GM23338 (cell line): ENCODE measurements around the gene CANX. TPM values are rescaled to one million over a fixed set of nuclear protein-coding genes. Genes with fewer than 3 reads are reported as not detected.

Experiments
- ATAC-seq: fragments of 200-7000 bp; cut with Tn5 transposase; 3 replicates; pipeline ENCODE4 v1.9.1; 2020
- DNase-seq: peaks from one replicate; pipeline ENCODE4 v3.0.0-alpha.2; 2015; ENCODE audit warnings: low spot score
- H2AFZ ChIP-seq: fragments of 200-600 bp; sonication (generic); 2 replicates; pipeline ENCODE4 v1.8.0; 2016; ENCODE audit warnings: antibody characterized with exemption, mild to moderate bottlenecking, moderate library complexity
- H3F3A ChIP-seq: fragments of 200-600 bp; sonication (generic); replicated peaks from 2 replicates; pipeline ENCODE4 v1.8.0; 2017; ENCODE audit warnings: antibody characterized with exemption, mixed run types, low read depth
- H3K27ac ChIP-seq: fragments of 200-600 bp; sonication (generic); 2 replicates; pipeline ENCODE4 v1.6.1; 2016; ENCODE audit warnings: low read depth
- H3K27me3 ChIP-seq: fragments of 200-600 bp; sonication (generic); 2 replicates; pipeline ENCODE4 v1.8.0; 2016; ENCODE audit warnings: mild to moderate bottlenecking, mixed run types, moderate library complexity; ENCODE audit not compliant: insufficient read depth
- H3K36me3 ChIP-seq: fragments of 200-600 bp; sonication (generic); 2 replicates; pipeline ENCODE4 v1.8.0; 2016; ENCODE audit warnings: mild to moderate bottlenecking; ENCODE audit not compliant: insufficient read depth
- H3K4me1 ChIP-seq: fragments of 200-600 bp; sonication (generic); 2 replicates; pipeline ENCODE4 v1.8.0; 2016; ENCODE audit warnings: mild to moderate bottlenecking, moderate library complexity; ENCODE audit not compliant: insufficient read depth
- H3K4me2 ChIP-seq: fragments of 200-600 bp; sonication (generic); 2 replicates; pipeline ENCODE4 v1.7.1; 2017; ENCODE audit warnings: mixed run types
- H3K4me3 ChIP-seq: fragments of 200-600 bp; sonication (generic); 2 replicates; pipeline ENCODE4 v1.6.1; 2016; ENCODE audit warnings: mixed run types
- H3K79me2 ChIP-seq: fragments of 200-600 bp; sonication (generic); replicated peaks from 2 replicates; pipeline ENCODE4 v1.8.0; 2017; ENCODE audit warnings: mild to moderate bottlenecking; ENCODE audit not compliant: insufficient read depth
- H3K9me2 ChIP-seq: fragments of 200-600 bp; sonication (generic); 2 replicates; pipeline ENCODE4 v1.8.0; 2017; ENCODE audit not compliant: insufficient read depth
- H4K20me1 ChIP-seq: fragments of 200-600 bp; sonication (generic); replicated peaks from 2 replicates; pipeline ENCODE4 v1.8.0; 2017; ENCODE audit warnings: mild to moderate bottlenecking; ENCODE audit not compliant: insufficient read depth
- H3K27ac Mint-ChIP-seq: 2 replicates; pipeline ENCODE4 v1.8.0; 2020; ENCODE audit warnings: inconsistent platforms, mild to moderate bottlenecking, moderate library complexity, mixed read lengths
- H3K27me3 Mint-ChIP-seq: 3 replicates; pipeline ENCODE4 v1.8.0; 2022; ENCODE audit warnings: low read depth, mild to moderate bottlenecking, moderate library complexity, mixed read lengths, inconsistent platforms; ENCODE audit not compliant: insufficient read depth, poor library complexity
- H3K36me3 Mint-ChIP-seq: 3 replicates; pipeline ENCODE4 v1.8.0; 2021; ENCODE audit warnings: low read depth, mild to moderate bottlenecking, inconsistent platforms, moderate library complexity, mixed read lengths
- H3K4me1 Mint-ChIP-seq: 3 replicates; pipeline ENCODE4 v1.8.0; 2020; ENCODE audit warnings: mild to moderate bottlenecking, inconsistent platforms, mixed read lengths
- H3K4me3 Mint-ChIP-seq: 3 replicates; pipeline ENCODE4 v1.8.0; 2021; ENCODE audit warnings: moderate library complexity, mild to moderate bottlenecking, inconsistent platforms, mixed read lengths
- H3K9me3 Mint-ChIP-seq: 3 replicates; pipeline ENCODE4 v1.8.0; 2020; ENCODE audit warnings: moderate library complexity, mild to moderate bottlenecking, inconsistent platforms, mixed read lengths
- CTCF ChIP-seq, 2 experiments: fragments of 200-600 bp in 1 of 2; sonication (generic) in 1 of 2; conservative IDR thresholded peaks; 2 replicates each; pipeline versions ENCODE4 v1.5.1 to v1.6.1; 2016 to 2017; ENCODE audit warnings: antibody characterized with exemption in 2 of 2, low read depth in 2 of 2, mild to moderate bottlenecking in 2 of 2, moderate library complexity in 1 of 2
- EZH2 ChIP-seq: fragments of 200-600 bp; sonication (generic); IDR thresholded peaks from one replicate; pipeline ENCODE4 v1.8.0; 2017; ENCODE audit warnings: antibody characterized with exemption, mild to moderate bottlenecking, low read depth; ENCODE audit not compliant: unreplicated experiment
- JUNB ChIP-seq: IDR thresholded peaks from one replicate; pipeline ENCODE4 v1.6.1; 2016; ENCODE audit warnings: antibody characterized with exemption; ENCODE audit not compliant: unreplicated experiment
- NANOG ChIP-seq: IDR thresholded peaks from 2 replicates; pipeline ENCODE4 v1.6.1; 2016; ENCODE audit warnings: antibody characterized with exemption, borderline replicate concordance
- REST ChIP-seq: IDR thresholded peaks from one replicate; pipeline ENCODE4 v1.6.1; 2018; ENCODE audit warnings: antibody characterized with exemption; ENCODE audit not compliant: unreplicated experiment
- STAT1 ChIP-seq: IDR thresholded peaks from one replicate; pipeline ENCODE4 v1.6.1; 2016; ENCODE audit warnings: antibody characterized with exemption; ENCODE audit not compliant: unreplicated experiment
- ZNF114 ChIP-seq: fragments of 250-450 bp; sonication (Bioruptor Pico); IDR thresholded peaks from 2 replicates; pipeline ENCODE4 v1.5.0; 2020; ENCODE audit warnings: mild to moderate bottlenecking, moderate library complexity
- ZNF331 ChIP-seq: fragments of 250-450 bp; sonication (Bioruptor Pico); IDR thresholded peaks from 2 replicates; pipeline ENCODE4 v1.5.0; 2020; ENCODE audit warnings: low read depth, mild to moderate bottlenecking, moderate library complexity
- polyA plus RNA-seq: library from polyadenylated mRNA; unstranded; fragments of >200 nt; fragmentation: Nextera tagmentation; extraction: Ambion mirVana; gene quantifications from 2 replicates; pipeline ENCODE4 v1.2.1, GENCODE V29; 2016
- total RNA-seq: library from RNA; depleted of rRNA; stranded (reverse); fragments of >200 nt; shearing (Covaris generic); gene quantifications from 2 replicates; pipeline ENCODE4 v1.2.3, GENCODE V29; 2014

CANX gene
- total and polyA plus RNA-seq, 2 experiments from 2014 or later = 177 to 530 TPM

- no peaks in the 10 kb centered on the region for H3K27me3 ChIP-seq
- no peaks in the 10 kb centered on the region for H3K9me2 ChIP-seq
- Mint-ChIP-seq H3K4me3 (no peak overlapping the region), H3K9me3 (no peaks in the 10 kb centered on the region; the same call in 1 of the 3 replicates), H3K27me3 (peaks cover 4% of the 10 kb centered on the region), H3K27ac (0 out of 2 replicates have a peak overlapping the region, but pooled peaks have one; percentile 32), H3K36me3 (peaks cover 20% of the 10 kb centered on the region), H3K4me1 (peaks cover 16% of the 10 kb centered on the region)
- H2AFZ ChIP-seq = no peak overlapping the region
- peak; percentile 62 for ATAC-seq
- peaks cover 3% of the 10 kb centered on the region; the same call in 1 of the 2 replicates for H3K36me3 ChIP-seq
- 0 out of 2 replicates have a peak overlapping the region, but pooled peaks have one; percentile 39 for H3K27ac ChIP-seq
- H3K4me1 ChIP-seq = peaks cover 15% of the 10 kb centered on the region
- TF ChIP-seq ZNF114 (CRISPR knock-in tag) (no peak), CTCF (conservative IDR thresholded peaks at IDR 0.05; ENCODE audit: low read depth in 2 of 2) (peak; percentile 21 to 39)
- peak; percentile 35 for DNase-seq
- peaks cover 98% of the 10 kb centered on the region for H3K79me2 ChIP-seq
- peaks cover 14% of the 10 kb centered on the region; the same call in 1 of the 2 replicates for H3F3A ChIP-seq
- peaks cover 41% of the 10 kb centered on the region for H4K20me1 ChIP-seq
- H3K4me3 ChIP-seq = no peak overlapping the region
- H3K4me2 ChIP-seq = no peak overlapping the region
These were observed 51.2 kb downstream of the CANX start for GRCh38 chr5:179749857-179750508.

GRCh38 chr5:179753971-179754370 lies 55.2 kb downstream of the CANX start:
- H3K36me3 ChIP-seq = 0 out of 2 replicates have a peak, but pooled peaks cover under 1% of the 10 kb centered on the region
- H3K27me3 ChIP-seq = no peaks in the 10 kb centered on the region
- H3K27me3 Mint-ChIP-seq = peaks cover 4% of the 10 kb centered on the region
- no peak for TF ChIP-seq ZNF331 (CRISPR knock-in tag)
- no peak for TF ChIP-seq EZH2
- no peak for TF ChIP-seq JUNB
- TF ChIP-seq CTCF (conservative IDR thresholded peaks at IDR 0.05; ENCODE audit: low read depth in 2 of 2) = no peak
- TF ChIP-seq REST = no peak
- TF ChIP-seq NANOG = no peak
- TF ChIP-seq ZNF114 (CRISPR knock-in tag) = no peak
- TF ChIP-seq STAT1 = no peak
- peak overlapping the region; percentile 15; the same call in 1 of the 2 replicates for H3K4me2 ChIP-seq
- H4K20me1 ChIP-seq = peaks cover 45% of the 10 kb centered on the region
- H3K27ac ChIP-seq = peak overlapping the region; percentile 73; the same call in 1 of the 2 replicates
- peaks cover 8% of the 10 kb centered on the region for H3K36me3 Mint-ChIP-seq
- H3K4me3 ChIP-seq = no peak overlapping the region
- peaks cover 26% of the 10 kb centered on the region for H3K4me1 Mint-ChIP-seq
- peaks cover 13% of the 10 kb centered on the region; the same call in 1 of the 2 replicates for H3F3A ChIP-seq
- peak; percentile 13; the same call in 2 of the 3 replicates for ATAC-seq
- peaks cover 19% of the 10 kb centered on the region for H3K4me1 ChIP-seq
- H2AFZ ChIP-seq = no peak overlapping the region
- H3K9me2 ChIP-seq = no peaks in the 10 kb centered on the region
- no peaks in the 10 kb centered on the region for H3K9me3 Mint-ChIP-seq
- H3K79me2 ChIP-seq = peaks cover 98% of the 10 kb centered on the region
- H3K4me3 Mint-ChIP-seq = no peak overlapping the region
- no peak overlapping the region for H3K27ac Mint-ChIP-seq
- DNase-seq = no peak
